ENCODE results near the gene EIF4B.

- TF ChIP-seq CTCF (IDR thresholded peaks at IDR 0.05) (no peak), POLR2A (IDR thresholded peaks at IDR 0.05) (no peak), POLR2AphosphoS5 (IDR thresholded peaks at IDR 0.05; ENCODE audit: insufficient read depth in 1 of 2, low read depth in 1 of 2) (no peak)
Measured at GRCh38 chr12:52984136-52984535, 22.1 kb upstream of the EIF4B start.
